SK-N-SH (cell line): Measurements from ENCODE around the gene KRT73. TPM values are rescaled to one million over a fixed set of nuclear protein-coding genes. Genes with fewer than 3 reads are reported as not detected.

ENCODE experiments used
- CTCF ChIA-PET: fragments of 300-600, 350-600 bp; formaldehyde crosslinking; extraction: SDS; loops from one replicate; lab custom pipeline; 2021; lab: Yijun Ruan, JAX
- POLR2A ChIA-PET: fragments of 350-600 bp; sonication (Branson Sonifier 250); formaldehyde crosslinking; extraction: SDS; loops from one replicate; lab custom pipeline; 2020; ENCODE audit warnings: antibody characterized with exemption, inconsistent platforms; lab: Yijun Ruan, JAX
- DNase-seq: peaks from one replicate; pipeline ENCODE4 v3.0.0; 2012
- H2AFZ ChIP-seq: fragments of 200-600 bp; sonication (generic); 2 replicates; pipeline ENCODE4 v1.8.1; 2016; ENCODE audit warnings: antibody characterized with exemption, mild to moderate bottlenecking, low read depth
- H3F3A ChIP-seq: fragments of 200-600 bp; sonication (generic); replicated peaks from 2 replicates; pipeline ENCODE3; 2016; ENCODE audit warnings: antibody characterized with exemption, mild to moderate bottlenecking; ENCODE audit not compliant: insufficient read depth
- H3K27ac ChIP-seq, 2 experiments: fragments of 200-500 bp in 1 of 2; fragments of 200-600 bp in 1 of 2; sonication (Bioruptor generic) in 1 of 2; sonication (generic), shearing (Covaris generic) in 1 of 2; 2 replicates each; pipeline versions ENCODE4 v1.5.1 to v1.6.1; 2014 to 2016; ENCODE audit warnings: low read depth in 2 of 2, inconsistent platforms in 1 of 2, low read length in 1 of 2, mild to moderate bottlenecking in 1 of 2, mixed read lengths in 1 of 2
- H3K27me3 ChIP-seq: fragments of 200-600 bp; sonication (generic), shearing (Covaris generic); 2 replicates; pipeline ENCODE4 v1.6.1; 2016; ENCODE audit warnings: mixed run types; ENCODE audit not compliant: insufficient read depth
- H3K36me3 ChIP-seq, 2 experiments: fragments of 200-500 bp in 1 of 2; fragments of 200-600 bp in 1 of 2; sonication (Bioruptor generic) in 1 of 2; sonication (generic) in 1 of 2; replicated peaks in 1 of 2; 2 replicates each; pipeline versions ENCODE3 to v1.5.1; 2014 to 2016; ENCODE audit warnings: low read length in 1 of 2, mild to moderate bottlenecking in 1 of 2; ENCODE audit not compliant: insufficient read depth in 2 of 2, control insufficient read depth in 1 of 2
- H3K4me1 ChIP-seq, 2 experiments: fragments of 200-500 bp in 1 of 2; fragments of 200-600 bp in 1 of 2; sonication (Bioruptor generic) in 1 of 2; sonication (generic), shearing (Covaris generic) in 1 of 2; 2 replicates each; pipeline versions ENCODE4 v1.5.1 to v1.6.1; 2014 to 2016; ENCODE audit warnings: low read depth in 1 of 2, low read length in 1 of 2, mixed run types in 1 of 2; ENCODE audit not compliant: insufficient read depth in 2 of 2, control insufficient read depth in 1 of 2
- H3K4me2 ChIP-seq: fragments of 200-600 bp; sonication (generic), shearing (Covaris generic); 2 replicates; pipeline ENCODE4 v1.6.1; 2017; ENCODE audit warnings: mixed run types
- H3K4me3 ChIP-seq, 2 experiments: fragments of 200-500 bp in 1 of 2; fragments of 200-600 bp in 1 of 2; sonication (Bioruptor generic) in 1 of 2; sonication (generic), shearing (Covaris generic) in 1 of 2; 2 replicates each; pipeline versions ENCODE4 v1.5.1 to v1.8.1; 2014 to 2016; ENCODE audit warnings: low read depth in 2 of 2, inconsistent platforms in 1 of 2, low read length in 1 of 2, mild to moderate bottlenecking in 1 of 2, mixed read lengths in 1 of 2, moderate library complexity in 1 of 2
- H3K79me2 ChIP-seq: fragments of 200-600 bp; sonication (generic); 2 replicates; pipeline ENCODE4 v1.8.1; 2017; ENCODE audit warnings: mild to moderate bottlenecking; ENCODE audit not compliant: insufficient read depth
- H3K9ac ChIP-seq: fragments of 200-600 bp; sonication (generic); 2 replicates; pipeline ENCODE4 v1.6.1; 2017; ENCODE audit warnings: mixed run types
- H3K9me2 ChIP-seq: fragments of 200-600 bp; sonication (generic); 2 replicates; pipeline ENCODE4 v1.6.1; 2017; ENCODE audit warnings: mixed run types
- H3K9me3 ChIP-seq: fragments of 200-600 bp; sonication (generic); 2 replicates; pipeline ENCODE4 v1.6.1; 2017; ENCODE audit warnings: mixed run types, mild to moderate bottlenecking, moderate library complexity
- H4K20me1 ChIP-seq: fragments of 200-600 bp; sonication (generic); 2 replicates; pipeline ENCODE4 v1.6.1; 2017; ENCODE audit warnings: mild to moderate bottlenecking, mixed run types; ENCODE audit not compliant: insufficient read depth
- CTCF ChIP-seq: fragments of 200-600 bp; sonication (generic); IDR thresholded peaks from 2 replicates; pipeline ENCODE4 v1.6.1; 2017; ENCODE audit warnings: antibody characterized with exemption, mild to moderate bottlenecking, moderate library complexity
- ELF1 ChIP-seq: IDR thresholded peaks from 2 replicates; pipeline ENCODE4 v1.4.0; 2012
- FOSL2 ChIP-seq: IDR thresholded peaks from 2 replicates; pipeline ENCODE4 v1.4.0; 2012; ENCODE audit warnings: low read depth, mild to moderate bottlenecking, moderate library complexity, borderline replicate concordance
- FOXJ3 ChIP-seq: sonication (generic); formaldehyde crosslinking; IDR thresholded peaks from 2 replicates; pipeline ENCODE4 v1.5.1; 2020; ENCODE audit warnings: mild to moderate bottlenecking, missing genetic modification reagents
- FOXM1 ChIP-seq: IDR thresholded peaks from 2 replicates; pipeline ENCODE4 v1.4.0; 2012; ENCODE audit warnings: low read depth, mild to moderate bottlenecking
- GABPA ChIP-seq: IDR thresholded peaks from 2 replicates; pipeline ENCODE4 v1.4.0; 2012; ENCODE audit warnings: low read depth, mild to moderate bottlenecking
- IRF3 ChIP-seq: fragments of 150-350 bp; IDR thresholded peaks from 2 replicates; pipeline ENCODE4 v1.6.1; 2016; ENCODE audit warnings: mild to moderate bottlenecking, low read depth, low read length
- JUND ChIP-seq: IDR thresholded peaks from 2 replicates; pipeline ENCODE4 v1.4.0; 2012
- MAX ChIP-seq: IDR thresholded peaks from 2 replicates; pipeline ENCODE4 v1.4.0; 2012; ENCODE audit warnings: low read depth
- MEF2A ChIP-seq: IDR thresholded peaks from 2 replicates; pipeline ENCODE4 v1.4.0; 2012; ENCODE audit warnings: low read depth, borderline replicate concordance
- NFIC ChIP-seq: IDR thresholded peaks from 2 replicates; pipeline ENCODE4 v1.4.0; 2012; ENCODE audit warnings: borderline replicate concordance
- PBX3 ChIP-seq: IDR thresholded peaks from 2 replicates; pipeline ENCODE4; 2012
- RAD21 ChIP-seq: IDR thresholded peaks from 2 replicates; pipeline ENCODE4 v1.6.1; 2012; ENCODE audit warnings: mild to moderate bottlenecking, low read length
- SIN3A ChIP-seq: IDR thresholded peaks from 2 replicates; pipeline ENCODE4 v1.6.1; 2012; ENCODE audit warnings: low read depth, mild to moderate bottlenecking, low read length, moderate library complexity, borderline replicate concordance
- SMC3 ChIP-seq: IDR thresholded peaks from 2 replicates; pipeline ENCODE4 v1.6.1; 2012; ENCODE audit warnings: low read depth, low read length, improper control_type of control experiment
- TAF1 ChIP-seq: IDR thresholded peaks from 2 replicates; pipeline ENCODE4 v1.6.1; 2012; ENCODE audit warnings: low read depth, mild to moderate bottlenecking, low read length, moderate library complexity, borderline replicate concordance
- TEAD4 ChIP-seq: IDR thresholded peaks from 2 replicates; pipeline ENCODE4 v1.4.0; 2012; ENCODE audit warnings: mild to moderate bottlenecking, borderline replicate concordance; ENCODE audit not compliant: insufficient read depth
- USF1 ChIP-seq: IDR thresholded peaks from 2 replicates; pipeline ENCODE4 v1.4.0; 2012; ENCODE audit warnings: low read depth, borderline replicate concordance
- USF2 ChIP-seq: fragments of 150-350 bp; IDR thresholded peaks from 2 replicates; pipeline ENCODE4 v1.6.1; 2017; ENCODE audit warnings: antibody characterized with exemption, low read length, low read depth, borderline replicate concordance
- ZBTB33 ChIP-seq: IDR thresholded peaks from 2 replicates; pipeline ENCODE4 v1.4.0; 2012; ENCODE audit warnings: low read depth, borderline replicate concordance
- WGBS: methylation state at CpG from one replicate; pipeline ENCODE4 v1.1.6; 2017; ENCODE audit warnings: low lambda C conversion rate; 5-methylcytosine and 5-hydroxymethylcytosine counted together
- polyA plus RNA-seq, 3 experiments: library from polyadenylated mRNA; depleted of rRNA; stranded (reverse); fragments of >200 nt; gene quantifications; 2 replicates each; pipeline ENCODE4 v1.2.3, GENCODE V29; 2012

Gene KRT73
- polyA plus RNA-seq, 1 of the 3 experiments (the other 2 are of a cell fraction), result not detected

- H3K9me2 ChIP-seq, result no peaks in the 10 kb centered on the region
- no peaks in the 10 kb centered on the region for H4K20me1 ChIP-seq
- no peaks in the 10 kb centered on the region for H3K9me3 ChIP-seq
- H3K36me3 ChIP-seq, result no peaks in the 10 kb centered on the region
- TF ChIP-seq PBX3 (no peak), CTCF (no peak), TAF1 (no peak), USF1 (no peak), RAD21 (no peak), MEF2A (no peak), FOSL2 (no peak), JUND (no peak), FOXJ3 (CRISPR knock-in tag) (no peak), USF2 (no peak), FOXM1 (no peak), SMC3 (no peak), IRF3 (no peak), ZBTB33 (no peak), NFIC (no peak), ELF1 (no peak), TEAD4 (no peak), MAX (no peak), GABPA (no peak), SIN3A (no peak)
- TF ChIP-seq, all 33 proteins: peak for 0
- WGBS, result 29% methylated on average over 4 of the region's 4 CpGs
- ChIA-PET POLR2A (no interaction called here), CTCF (interaction anchor here (0.7 to 2.1 kb wide), 3 partner anchors 224 to 238 kb away, joined by 3 to 9 read pairs (median 6); no protein-coding TSS in a partner anchor)
- Histone ChIP-seq H3K4me2 (no peak overlapping the region), H2AFZ (no peak overlapping the region), H3K27me3 (peaks cover 37% of the 10 kb centered on the region), H3K27ac (no peak overlapping the region), H3K4me1 (no peaks in the 10 kb centered on the region), H3K4me3 (no peak overlapping the region), H3K79me2 (no peaks in the 10 kb centered on the region), H3F3A (no peaks in the 10 kb centered on the region), H3K9ac (no peak overlapping the region)
- no peak for DNase-seq
These were observed 38.3 kb upstream of the KRT73 start for GRCh38 chr12:52656616-52657015.
